B cell (primary cell): ENCODE data around the gene NAT14. TPM values are rescaled to one million over a fixed set of nuclear protein-coding genes. Genes with fewer than 3 reads are reported as not detected.

ENCODE experiments used
- ATAC-seq: fragments of 200-7000 bp; cut with Tn5 transposase; one replicate; pipeline ENCODE4 v1.10.0; 2021; ENCODE audit warnings: low read depth, mild to moderate bottlenecking, moderate number of reproducible peaks, moderate library complexity
- CTCF ChIA-PET: fragments of 350-600 bp; sonication (Branson Sonifier 250); formaldehyde crosslinking; loops from one replicate; lab custom pipeline; 2021; ENCODE audit warnings: antibody characterized with exemption, inconsistent platforms; lab: Charles Lee
- POLR2A ChIA-PET: fragments of 350-600 bp; sonication (Branson Sonifier 250); formaldehyde crosslinking; loops from one replicate; lab custom pipeline; 2021; ENCODE audit warnings: antibody characterized with exemption; lab: Charles Lee
- DNase-seq: peaks from one replicate; pipeline ENCODE4 v3.0.0; 2013
- H2AFZ ChIP-seq: 2 replicates; pipeline ENCODE4 v1.6.1; 2012; ENCODE audit warnings: mild to moderate bottlenecking, low read depth, low read length; ENCODE audit not compliant: insufficient read depth, poor library complexity, severe bottlenecking
- H3K27ac ChIP-seq, 2 donors: 1 replicate in 1 of 2; 2 replicates in 1 of 2; pipeline ENCODE4 v1.5.1; 2012 to 2013; ENCODE audit warnings: low read length in 2 of 2, mild to moderate bottlenecking in 2 of 2, moderate library complexity in 1 of 2
- H3K27me3 ChIP-seq, 4 experiments: fragments of 200-600 bp in 1 of 4; sonication (generic) in 1 of 4; replicated peaks in 1 of 4; 1 replicate in 2 of 4; 2 replicates in 2 of 4; pipeline versions ENCODE4 v1.6.1 to v1.7.0; 2013 to 2016; ENCODE audit warnings: low read length in 3 of 4, mild to moderate bottlenecking in 2 of 4, mixed read lengths in 1 of 4, moderate library complexity in 1 of 4; ENCODE audit not compliant: insufficient read depth in 4 of 4, control insufficient read depth in 3 of 4; ENCODE audit errors: control extremely low read depth in 1 of 4
- H3K36me3 ChIP-seq, 2 experiments: replicated peaks in 1 of 2; 1 replicate in 1 of 2; 2 replicates in 1 of 2; pipeline versions ENCODE4 v1.6.1 to v1.7.1; 2013; ENCODE audit warnings: low read length in 1 of 2; ENCODE audit not compliant: insufficient read depth in 2 of 2, control insufficient read depth in 1 of 2; ENCODE audit errors: control extremely low read depth in 1 of 2, extremely low read depth in 1 of 2
- H3K4me1 ChIP-seq, 2 donors: fragments of 200-600 bp in 1 of 2; sonication (generic) in 1 of 2; 1 replicate in 1 of 2; 2 replicates in 1 of 2; pipeline versions ENCODE4 v1.5.1 to v1.6.1; 2013 to 2017; ENCODE audit warnings: low read length in 2 of 2; ENCODE audit not compliant: control insufficient read depth in 2 of 2, insufficient read depth in 2 of 2
- H3K4me2 ChIP-seq: replicated peaks from 2 replicates; pipeline ENCODE3; 2012; ENCODE audit warnings: mild to moderate bottlenecking, low read depth, low read length; ENCODE audit not compliant: poor library complexity, severe bottlenecking
- H3K4me3 ChIP-seq, 5 experiments: fragments of 200-600 bp in 1 of 5; sonication (generic) in 1 of 5; 1 replicate in 3 of 5; 2 replicates in 2 of 5; pipeline versions ENCODE4 v1.5.1 to v1.7.0; 2011 to 2016; ENCODE audit warnings: low read length in 4 of 5, mild to moderate bottlenecking in 4 of 5, low read depth in 2 of 5, control low read depth in 1 of 5, moderate library complexity in 1 of 5; ENCODE audit not compliant: insufficient read depth in 1 of 5; ENCODE audit errors: control extremely low read depth in 1 of 5, extremely low read depth in 1 of 5
- H3K79me2 ChIP-seq: fragments of 200-600 bp; sonication (generic); one replicate; pipeline ENCODE4 v1.6.0; 2016; ENCODE audit warnings: low read length; ENCODE audit not compliant: control insufficient read depth, insufficient read depth
- H3K9ac ChIP-seq: fragments of 200-600 bp; sonication (generic); 2 replicates; pipeline ENCODE4 v1.6.1; 2017; ENCODE audit warnings: mild to moderate bottlenecking, low read length, moderate library complexity
- H3K9me3 ChIP-seq, 3 donors: one replicate each; pipeline versions ENCODE4 v1.6.1 to v1.7.1; 2013; ENCODE audit warnings: low read length in 2 of 3; ENCODE audit not compliant: control insufficient read depth in 2 of 3, insufficient read depth in 1 of 3; ENCODE audit errors: control extremely low read depth in 1 of 3
- H4K20me1 ChIP-seq: 2 replicates; pipeline ENCODE4 v1.6.0; 2012; ENCODE audit warnings: mild to moderate bottlenecking, low read length; ENCODE audit not compliant: insufficient read depth, control insufficient read depth, poor library complexity, severe bottlenecking
- H3K27ac Mint-ChIP-seq: one replicate; pipeline ENCODE4 v1.8.0; 2021; ENCODE audit warnings: mixed read lengths
- H3K27me3 Mint-ChIP-seq: one replicate; pipeline ENCODE4 v1.8.0; 2021; ENCODE audit warnings: mixed read lengths
- H3K4me1 Mint-ChIP-seq: one replicate; pipeline ENCODE4 v1.8.0; 2021; ENCODE audit warnings: mixed read lengths
- H3K4me3 Mint-ChIP-seq: one replicate; pipeline ENCODE4 v1.8.0; 2021; ENCODE audit warnings: mixed read lengths
- H3K9me3 Mint-ChIP-seq: one replicate; pipeline ENCODE4 v1.8.0; 2022; ENCODE audit warnings: mixed read lengths; ENCODE audit not compliant: insufficient read depth
- CTCF ChIP-seq: fragments of 200-600 bp; IDR thresholded peaks from one replicate; pipeline ENCODE4 v1.8.0; 2022; ENCODE audit warnings: antibody characterized with exemption, mild to moderate bottlenecking
- EZH2 ChIP-seq: IDR thresholded peaks from 2 replicates; pipeline ENCODE4 v1.6.1; 2012; ENCODE audit warnings: borderline replicate concordance, low read depth, mild to moderate bottlenecking, moderate library complexity, low read length; ENCODE audit not compliant: insufficient read depth, poor library complexity, severe bottlenecking
- WGBS: methylation state at CpG from one replicate; pipeline ENCODE4 v1.1.5; 2013; ENCODE audit warnings: missing lambda C conversion rate; ENCODE audit not compliant: insufficient coverage; 5-methylcytosine and 5-hydroxymethylcytosine counted together
- intact Hi-C: fragments of 100-400 bp; cut with micrococcal nuclease; formaldehyde crosslinking; loops from one replicate; pipeline ENCODE4 v1.10.0; 2022
- polyA plus RNA-seq: library from polyadenylated mRNA; depleted of rRNA; stranded (reverse); fragments of >200 nt; gene quantifications from 2 replicates; pipeline ENCODE4 v1.2.3, GENCODE V29; 2012
- total RNA-seq, 2 donors: library from RNA; stranded (reverse); fragments of 120-200 nt in 1 of 2; gene quantifications; 1 replicate in 1 of 2; 2 replicates in 1 of 2; pipeline versions ENCODE4 v1.2.3 to v1.2.4, GENCODE V29; 2013 to 2022

Gene NAT14
- total and polyA plus RNA-seq, 2 donors (not counting 1 experiment from before 2014, with no cell fraction given) = 10.7 to 15.1 TPM

GRCh38 chr19:55487924-55488687 lies 3.1 kb downstream of the NAT14 start, which contains the start of gene SSC5D:
TSS of gene SSC5D (plus strand) at chr19:55488436. CDS start at chr19:55488590, 154 bp downstream.
- Histone ChIP-seq H3K4me3 (no peak within 1 kb of the TSS), H3K27ac (no peak within 1 kb of the TSS), H3K9me3 (no peaks in the 10 kb centered on the region), H3K79me2 (no peaks in the 10 kb centered on the region), H3K4me1 (peaks cover 10 to 22% of the 10 kb centered on the region in 2 donors), H3K4me2 (no peak within 1 kb of the TSS), H3K36me3 (no peaks in the 10 kb centered on the region), H3K9ac (no peak within 1 kb of the TSS), H4K20me1 (peaks cover 16% of the 10 kb centered on the region), H3K27me3 (peaks cover 0 to 28% (median under 1%) of the 10 kb centered on the region in 4 experiments), H2AFZ (no peak within 1 kb of the TSS)
- peaks cover 11% of the 10 kb centered on the region for H3K4me1 Mint-ChIP-seq
- intact Hi-C loops = no loop called here
- no peaks in the 10 kb centered on the region for H3K9me3 Mint-ChIP-seq
- POLR2A ChIA-PET = interaction anchor here (0.6 to 1.5 kb wide), 3 partner anchors 11 to 145 kb away, joined by 3 to 11 read pairs (median 4); partner anchors contain the start of gene ZNF628
- TF ChIP-seq CTCF (no peak), EZH2 (no peak)
- DNase-seq = no peak
- CTCF ChIA-PET = interaction anchor here (1.4 to 1.7 kb wide), 3 partner anchors 12 to 21 kb away, joined by 3 to 8 read pairs (median 7); partner anchors contain the start of gene ZNF628
- ATAC-seq = no peak
- WGBS = 34% methylated on average over 6 of the region's 21 CpGs
- H3K27ac Mint-ChIP-seq = no peak within 1 kb of the TSS
- peaks cover 8% of the 10 kb centered on the region for H3K27me3 Mint-ChIP-seq
- H3K4me3 Mint-ChIP-seq = peak within 1 kb of the TSS; percentile 32
